GM19467 (cell line): ENCODE results near the gene ATAD2B.
"Not testable (repeated sequence)": the region's sequence is repeated elsewhere in the genome, so short reads cannot be mapped to it uniquely, and the experiment has no call there.

ENCODE experiments used
- ATAC-seq: cut with Tn5 transposase; IDR thresholded peaks from one replicate; pipeline ENCODE4 v1.9.1; 2021; ENCODE audit warnings: mild to moderate bottlenecking, moderate library complexity; ENCODE audit not compliant: unreplicated experiment

ATAD2B gene

DNA sequence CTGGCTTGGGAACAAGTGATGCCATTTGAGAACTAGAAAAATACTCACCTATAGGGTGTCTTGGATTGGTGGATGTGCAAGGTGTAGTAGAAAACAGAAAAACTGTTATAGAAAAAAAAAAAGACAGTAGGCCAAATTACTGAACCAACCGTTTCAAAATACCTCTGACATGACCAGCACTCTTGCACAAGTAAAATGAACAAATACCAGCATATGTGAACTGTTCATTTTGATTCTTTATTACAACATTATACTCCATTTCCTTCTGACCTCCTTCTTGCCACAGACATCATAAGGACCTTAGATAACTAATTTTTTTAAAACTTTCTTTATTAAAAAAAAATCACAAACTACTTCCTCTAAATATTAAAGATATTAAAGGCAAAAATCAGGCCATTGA, 125.5 kb downstream of the ATAD2B start:
- ATAC-seq: no peak

DNA sequence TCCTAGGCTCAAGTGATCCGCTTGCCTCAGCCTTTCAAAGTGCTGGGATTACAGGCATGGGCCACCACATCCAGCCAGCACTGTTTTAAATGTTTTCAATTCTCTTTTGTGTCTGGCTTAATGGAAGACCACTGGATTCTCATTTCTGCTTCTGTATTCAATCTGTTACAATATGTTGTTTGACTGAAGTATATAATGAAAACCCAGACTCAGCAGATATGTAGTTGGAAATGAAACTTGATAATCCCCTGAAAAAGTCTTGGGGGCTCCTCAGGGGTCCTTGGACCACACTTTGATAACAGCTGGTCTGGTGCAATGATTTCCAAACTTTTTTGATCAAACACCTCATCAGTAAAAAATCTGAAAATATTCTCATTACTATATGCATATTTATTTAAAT, 132.7 kb downstream of the ATAD2B start:
- ATAC-seq: no peak

DNA sequence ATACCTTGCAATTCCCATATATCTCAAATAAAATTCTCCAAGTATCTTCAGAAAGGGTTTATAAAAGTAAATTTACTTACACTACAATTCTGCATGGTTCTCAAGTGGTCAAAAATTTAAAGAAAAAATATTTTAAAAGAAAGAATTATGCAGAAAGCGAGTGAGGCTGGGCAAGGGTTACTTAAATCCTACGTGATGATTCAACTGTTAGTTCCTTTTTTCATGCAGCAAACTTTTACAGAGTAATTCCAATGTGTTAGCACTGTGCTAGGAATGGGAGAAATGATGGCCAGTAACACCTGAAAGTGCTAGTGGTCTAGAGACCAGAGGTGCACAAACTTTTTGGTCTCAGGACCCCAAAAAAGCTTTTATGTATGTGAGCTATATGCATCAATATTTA, 133.4 kb downstream of the ATAD2B start:
- no peak for ATAC-seq

DNA sequence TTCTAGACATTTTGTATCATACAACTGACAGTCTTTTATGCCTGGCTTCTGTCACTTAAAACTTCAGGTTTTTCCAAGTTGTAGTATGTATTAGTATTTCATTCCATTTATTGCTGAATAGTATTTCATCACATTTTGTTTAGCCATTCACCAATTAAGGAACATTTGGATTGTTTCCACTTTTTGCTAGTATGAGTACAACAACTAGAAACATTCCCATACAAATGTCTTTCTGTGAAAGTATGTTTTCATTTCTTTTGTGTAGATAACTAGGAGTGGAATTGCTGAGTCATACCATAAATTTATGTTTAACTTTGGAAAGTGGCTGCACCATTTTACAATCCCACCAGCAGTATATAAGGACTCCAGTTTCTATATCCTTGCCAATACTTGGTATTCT, 135.9 kb downstream of the ATAD2B start:
- ATAC-seq: no peak

DNA sequence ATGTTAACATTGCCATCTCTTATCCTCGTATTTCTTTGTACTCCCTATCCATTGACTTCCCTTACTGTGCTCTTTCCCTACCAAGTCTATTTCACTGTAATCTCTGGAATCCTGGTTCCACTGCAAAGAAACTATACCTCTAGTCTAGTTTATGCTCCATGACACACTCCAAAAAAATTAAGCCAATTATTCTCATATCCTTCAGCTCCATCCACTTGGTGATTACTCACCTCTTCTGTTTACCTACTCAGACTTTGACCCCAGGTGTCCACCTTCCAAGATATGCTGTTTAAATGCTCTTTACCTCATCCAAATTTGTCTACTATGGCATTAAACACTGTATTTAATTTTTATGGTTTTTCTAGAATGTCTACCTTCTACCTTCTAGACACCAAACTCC, 137.9 kb downstream of the ATAD2B start:
- ATAC-seq: no peak

DNA sequence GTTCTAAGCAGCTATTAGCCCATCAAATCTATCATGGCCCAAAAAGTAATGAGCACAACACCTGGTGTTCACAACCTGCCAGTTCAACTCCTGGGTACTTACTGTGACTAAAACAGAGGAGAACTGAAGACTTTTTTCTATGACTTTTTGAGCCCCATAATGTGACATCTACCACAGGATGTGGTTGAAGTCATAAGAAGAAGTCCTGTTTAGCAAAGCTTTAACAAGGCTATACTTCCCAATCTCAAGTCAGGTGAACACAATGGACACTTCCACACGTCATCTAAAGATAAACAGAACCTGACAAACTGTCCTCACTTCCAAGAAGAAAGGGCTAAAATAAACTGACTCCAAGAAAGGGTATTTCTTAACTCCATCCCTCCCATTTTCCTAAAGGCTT, 138.8 kb downstream of the ATAD2B start:
- ATAC-seq: no peak

DNA sequence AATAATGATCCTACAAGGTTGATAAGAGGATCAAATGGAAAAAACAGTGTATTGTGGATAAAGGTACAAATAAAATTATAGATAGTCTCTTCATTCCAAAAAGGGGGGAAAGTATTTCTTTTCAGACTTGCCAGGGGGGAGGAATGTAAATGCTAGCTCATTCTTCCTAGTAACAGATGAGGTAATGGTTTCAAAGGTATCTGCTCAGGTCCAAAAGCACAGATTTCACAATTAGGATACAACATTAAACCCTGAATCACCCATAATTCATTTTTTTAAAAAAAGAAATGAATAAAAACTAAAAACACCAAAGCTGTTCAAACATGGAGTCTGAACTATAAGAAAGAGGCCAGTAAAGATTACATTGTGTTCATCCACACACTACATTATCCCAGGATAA, 142.0 kb downstream of the ATAD2B start:
- no peak for ATAC-seq

DNA sequence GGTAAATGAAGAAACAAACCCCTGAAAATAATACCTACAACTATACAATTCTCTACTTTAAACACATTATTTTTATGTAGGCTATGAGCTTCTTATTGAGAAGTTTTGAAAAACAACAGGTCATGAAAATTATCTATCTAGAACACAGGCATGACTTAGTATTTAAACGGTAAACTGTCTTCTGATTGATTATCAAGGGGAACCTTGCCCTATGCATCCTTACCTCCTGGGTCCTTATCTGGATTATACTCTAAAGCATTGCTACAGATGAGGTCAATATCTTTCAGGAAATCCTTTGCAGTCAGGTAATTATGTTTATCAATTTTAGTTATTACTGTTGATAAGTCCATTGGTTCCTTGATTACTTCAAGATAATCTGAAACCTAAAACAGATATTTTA, 144.3 kb downstream of the ATAD2B start:
- no peak for ATAC-seq

DNA sequence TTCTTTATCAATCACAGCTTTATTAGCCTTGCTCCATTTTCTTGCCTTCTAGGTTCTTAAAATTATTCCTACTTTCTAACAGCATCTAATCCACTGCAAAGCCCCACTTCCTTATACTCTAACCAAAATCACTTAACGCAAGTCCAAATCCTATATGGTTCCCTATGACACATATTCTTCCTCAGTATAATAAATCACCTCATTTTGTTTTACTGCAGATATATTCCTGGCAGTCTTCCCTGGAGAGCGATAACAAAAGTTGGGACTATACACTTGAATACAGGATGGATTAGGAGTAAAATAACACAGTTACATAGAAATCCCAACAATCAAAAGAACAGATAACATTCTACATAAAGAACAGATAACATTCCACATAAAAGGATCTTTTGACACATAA, 144.8 kb downstream of the ATAD2B start:
- ATAC-seq: no peak

DNA sequence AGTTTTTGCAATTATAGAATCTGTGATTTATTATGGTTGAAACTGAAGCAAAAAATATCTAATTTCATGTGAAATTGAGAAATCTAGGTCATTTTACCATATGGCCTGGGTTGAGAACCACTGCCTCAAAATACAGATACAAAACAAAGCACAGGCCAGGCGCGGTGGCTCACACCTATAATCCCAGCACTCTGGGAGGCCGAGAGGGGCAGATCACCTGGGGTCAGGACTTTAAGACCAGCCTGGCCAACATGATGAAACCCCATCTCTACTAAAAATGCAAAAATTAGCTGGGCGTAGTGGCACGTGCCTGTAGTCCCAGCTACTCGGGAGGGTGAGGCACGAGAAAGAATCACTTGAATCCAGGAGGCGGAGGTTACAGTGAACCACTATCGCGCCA, 146.5 kb downstream of the ATAD2B start:
- not testable (repeated sequence) for ATAC-seq

DNA sequence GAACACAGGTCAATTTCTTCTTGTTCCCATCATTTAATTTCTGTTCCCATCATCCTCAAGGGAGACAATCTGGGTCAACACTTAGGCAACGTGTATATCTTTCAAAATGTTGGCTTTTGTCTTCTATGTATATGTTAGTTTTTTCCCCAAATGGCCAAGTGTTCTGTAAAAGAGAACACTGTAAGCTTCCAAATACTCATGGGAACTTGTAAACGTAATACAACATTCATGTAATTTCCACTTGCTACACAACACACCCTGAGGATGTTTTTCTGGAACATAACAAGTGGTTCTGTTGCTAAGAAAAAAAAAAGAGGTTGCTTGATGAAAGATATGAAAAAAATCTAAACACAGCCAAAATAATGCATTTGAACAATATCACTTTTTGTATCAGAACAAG, 149.1 kb downstream of the ATAD2B start:
- ATAC-seq: no peak

DNA sequence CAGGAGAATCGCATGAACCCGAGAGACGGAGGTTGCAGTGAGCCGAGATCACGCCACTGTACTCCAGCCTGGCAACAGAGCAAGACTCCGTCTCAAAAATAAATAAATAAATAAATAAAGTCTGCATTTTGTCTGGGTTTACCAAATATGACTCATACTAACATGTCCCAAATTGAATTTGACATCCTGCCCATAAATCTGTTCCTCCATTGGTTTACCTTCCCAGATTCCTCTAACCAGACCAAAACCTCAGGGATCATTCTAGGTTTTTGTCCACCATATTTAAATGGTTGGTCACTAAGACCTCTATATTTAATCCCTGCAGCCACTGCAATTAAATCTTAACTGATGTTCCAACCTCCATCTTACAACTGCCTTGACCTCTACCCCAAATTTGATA, 150.9 kb downstream of the ATAD2B start:
- no peak for ATAC-seq

DNA sequence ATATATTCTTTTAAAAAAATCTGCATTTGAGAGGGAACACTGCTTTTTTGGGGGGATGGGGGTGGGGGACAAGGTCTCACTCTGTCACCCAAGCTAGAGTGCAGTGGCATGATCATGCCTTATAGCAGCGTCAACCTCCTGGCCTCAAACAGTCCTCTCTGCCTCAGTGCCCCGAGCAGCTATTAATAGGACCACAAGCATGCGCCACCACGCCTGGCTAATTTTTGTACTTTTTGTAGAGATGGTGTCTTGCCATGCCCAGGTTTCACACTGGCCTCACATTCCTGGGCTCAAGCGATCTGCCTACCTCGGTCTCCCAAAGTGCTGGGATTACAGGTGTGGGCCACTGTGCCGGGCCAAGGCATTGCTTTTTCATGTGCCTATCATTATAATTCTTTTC, 154.2 kb downstream of the ATAD2B start:
- no peak for ATAC-seq

DNA sequence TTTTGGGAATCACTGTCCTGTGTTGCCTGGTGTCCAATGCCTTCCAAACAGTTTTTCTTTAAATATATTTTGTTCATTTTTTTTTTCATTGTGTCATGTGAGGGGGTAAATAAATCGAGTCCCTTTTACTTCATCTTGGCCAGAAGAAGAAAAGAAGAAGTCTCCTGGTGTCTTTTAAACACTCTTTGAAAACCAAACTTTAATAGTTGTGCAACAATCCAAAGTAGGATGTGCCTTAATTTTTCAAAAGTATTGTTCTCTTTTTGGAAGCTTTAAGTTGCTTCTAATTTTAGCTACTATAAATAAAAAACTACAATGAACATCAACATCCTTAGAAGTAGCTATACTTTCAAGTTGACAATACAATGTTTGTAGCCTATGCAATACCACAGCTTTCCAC, 154.9 kb downstream of the ATAD2B start:
- no peak for ATAC-seq

DNA sequence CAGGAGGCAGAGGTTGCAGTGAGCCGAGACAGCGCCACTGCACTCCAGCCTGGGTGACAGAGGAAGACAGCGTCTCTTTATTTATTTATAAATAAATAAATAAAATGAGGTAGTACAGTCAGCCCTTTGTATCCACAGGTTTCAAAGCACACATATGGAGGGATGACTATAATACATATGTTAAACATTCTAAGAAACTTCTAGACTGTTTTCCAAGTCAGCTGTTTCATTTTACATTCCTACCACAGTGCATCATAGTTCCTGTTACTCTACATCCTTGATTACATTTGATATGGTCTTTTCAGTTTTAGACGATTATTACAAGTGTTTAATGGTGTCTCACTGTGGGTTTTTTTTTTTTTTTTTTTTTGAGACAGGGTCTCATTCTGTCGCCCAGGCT, 157.6 kb downstream of the ATAD2B start:
- no peak for ATAC-seq

DNA sequence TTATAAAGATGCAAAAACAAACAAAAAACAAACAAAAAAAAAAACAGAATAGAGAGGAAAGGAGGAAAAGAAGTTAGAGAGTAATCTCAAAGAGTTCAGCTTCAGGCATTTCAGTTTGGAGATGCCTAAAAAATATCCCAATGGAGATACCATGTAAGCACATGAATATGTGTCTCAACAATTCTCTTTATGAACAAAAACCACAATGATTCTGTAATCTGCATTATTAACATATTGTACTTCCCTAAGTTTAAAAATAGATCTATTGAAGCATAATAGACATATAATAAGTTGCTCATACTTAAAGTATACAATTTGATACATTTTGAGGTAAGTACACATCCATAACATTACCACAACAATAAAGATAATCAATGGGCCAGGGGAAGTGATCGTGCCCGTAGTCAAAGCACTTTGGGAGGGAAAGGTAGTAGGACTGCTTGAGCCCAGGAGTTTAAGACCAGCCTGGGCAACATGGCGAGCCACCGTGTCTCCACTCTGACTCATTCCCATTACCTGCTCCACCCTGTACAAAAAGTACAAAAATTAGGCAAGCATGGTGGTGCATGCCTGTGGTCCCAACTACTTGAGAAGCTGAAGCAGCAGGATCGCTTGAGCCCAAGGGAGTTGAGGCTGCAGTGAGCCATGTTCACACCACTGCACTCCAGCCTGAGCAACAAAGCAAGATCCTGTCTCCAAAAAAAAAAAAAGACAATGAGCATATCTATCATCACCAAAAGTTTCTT, 158.9 kb downstream of the ATAD2B start:
- no peak for ATAC-seq

DNA sequence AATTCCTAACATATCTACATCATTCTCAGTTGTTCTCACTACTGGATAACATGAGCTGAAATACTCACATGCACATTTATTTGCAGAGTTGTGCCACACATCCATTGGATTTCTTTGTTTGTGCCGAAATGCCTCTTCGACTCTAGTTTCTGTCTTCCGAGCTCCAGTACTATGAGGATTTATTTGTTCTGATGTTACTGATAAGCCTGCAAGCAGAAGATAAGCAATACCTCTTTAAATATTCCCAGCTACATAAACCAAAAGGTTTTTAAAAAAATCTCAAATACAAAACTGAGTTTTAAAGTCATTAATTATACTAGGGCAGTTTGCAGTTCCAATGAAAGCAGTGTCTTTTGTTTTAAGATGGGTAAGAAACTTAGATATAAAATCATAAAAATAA, 164.8 kb downstream of the ATAD2B start:
- no peak for ATAC-seq

DNA sequence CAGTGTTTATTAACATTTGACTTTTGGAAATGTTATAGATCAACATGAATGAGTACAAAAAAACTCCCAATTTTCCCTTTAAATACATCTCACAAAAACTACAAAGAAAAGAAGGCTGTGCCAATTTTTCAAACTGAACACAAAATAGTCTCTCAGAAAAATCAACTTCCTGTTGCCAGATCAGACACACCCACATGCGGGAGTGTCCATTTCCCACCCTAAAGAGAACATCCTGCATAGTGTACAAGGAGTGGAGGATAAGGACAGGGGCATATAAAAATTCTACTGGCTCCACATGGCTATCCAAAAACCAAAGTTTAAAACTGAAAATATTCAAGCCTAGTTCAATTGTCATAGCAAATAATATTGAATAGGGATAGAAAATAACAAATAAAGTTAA, 165.3 kb downstream of the ATAD2B start:
- ATAC-seq: no peak

DNA sequence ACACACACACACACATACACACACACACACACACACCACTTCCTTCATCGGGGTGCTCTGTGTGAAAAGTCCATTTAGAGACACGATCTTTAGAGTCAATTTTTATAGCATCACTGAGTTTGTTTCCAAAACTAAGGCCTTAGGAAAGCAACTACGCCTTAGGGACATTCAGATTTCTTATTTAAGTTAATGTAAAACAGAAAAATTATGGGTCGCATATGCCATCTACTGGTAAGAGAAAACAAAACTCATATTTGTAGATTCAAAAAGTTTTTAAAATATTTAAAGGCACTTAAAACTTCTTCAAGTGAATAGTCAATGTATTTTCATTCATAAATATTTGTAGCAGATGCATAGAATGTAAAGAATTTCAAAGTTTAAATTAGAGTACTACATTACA, 166.2 kb downstream of the ATAD2B start:
- ATAC-seq: no peak

DNA sequence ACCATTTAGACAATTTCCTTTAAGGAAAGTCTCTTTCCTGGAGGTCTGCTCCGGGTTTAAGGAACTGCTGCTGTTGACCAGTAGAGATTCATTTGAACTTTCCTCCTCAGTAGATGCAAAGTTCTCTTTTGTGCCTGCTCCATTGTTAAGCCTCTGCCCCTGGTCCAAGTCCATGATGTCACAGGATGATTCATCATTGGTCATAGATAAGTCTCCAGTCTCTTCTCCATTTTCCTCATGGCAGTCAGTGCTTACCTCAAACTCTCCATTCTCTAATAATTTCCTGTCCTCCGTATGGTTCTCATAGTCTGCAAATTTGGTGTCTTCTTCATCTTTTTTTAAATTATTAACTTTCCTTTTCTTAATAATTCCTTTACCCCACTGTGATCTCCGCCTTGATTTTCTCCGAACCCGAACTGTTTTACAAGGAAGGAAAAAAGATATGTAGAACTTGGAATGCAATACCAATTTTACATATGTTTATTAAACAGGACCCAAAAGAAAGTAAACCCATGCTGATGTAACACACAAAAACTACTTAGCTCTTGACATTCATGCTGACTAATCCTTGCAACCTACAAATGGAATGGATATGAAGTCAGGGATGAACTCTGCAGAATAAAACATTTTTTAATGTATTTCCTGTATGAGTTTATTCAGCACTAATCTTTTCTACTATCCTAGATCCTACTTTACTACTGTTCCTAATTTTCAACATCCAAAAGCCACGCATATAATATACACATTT, 169.1 kb downstream of the ATAD2B start:
- ATAC-seq: no peak

DNA sequence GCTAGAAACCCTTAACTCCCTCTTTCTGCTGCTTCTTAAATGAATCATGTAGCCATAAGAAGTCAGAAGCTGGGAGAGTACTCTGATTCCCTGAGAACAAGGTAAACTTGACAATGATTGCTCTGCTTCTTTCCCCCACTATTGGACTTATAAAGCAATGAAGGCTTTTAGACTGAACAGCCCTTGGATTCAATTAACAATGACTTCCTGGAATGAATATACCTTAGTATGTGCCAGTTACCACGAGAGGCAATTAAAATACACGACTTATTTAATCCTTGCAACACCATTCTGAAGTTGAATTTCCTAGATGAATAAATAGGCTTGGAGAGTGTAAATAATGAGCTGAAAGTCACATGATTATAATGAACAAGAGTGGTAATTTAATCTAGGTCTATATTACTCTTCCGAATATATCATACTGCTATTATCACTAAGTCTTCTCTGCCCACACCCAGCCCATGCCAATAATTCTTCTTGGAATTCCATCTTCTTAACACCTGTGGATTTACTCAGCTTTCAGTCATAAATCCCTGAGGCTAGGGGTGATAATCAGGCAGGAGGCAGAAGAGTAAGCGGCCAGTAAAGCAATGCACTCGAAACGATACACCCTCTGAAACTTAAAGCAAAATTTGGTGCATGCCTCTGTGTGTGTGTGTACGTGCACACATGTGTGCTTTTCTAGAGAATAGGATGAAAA, 170.2 kb downstream of the ATAD2B start:
- no peak for ATAC-seq

DNA sequence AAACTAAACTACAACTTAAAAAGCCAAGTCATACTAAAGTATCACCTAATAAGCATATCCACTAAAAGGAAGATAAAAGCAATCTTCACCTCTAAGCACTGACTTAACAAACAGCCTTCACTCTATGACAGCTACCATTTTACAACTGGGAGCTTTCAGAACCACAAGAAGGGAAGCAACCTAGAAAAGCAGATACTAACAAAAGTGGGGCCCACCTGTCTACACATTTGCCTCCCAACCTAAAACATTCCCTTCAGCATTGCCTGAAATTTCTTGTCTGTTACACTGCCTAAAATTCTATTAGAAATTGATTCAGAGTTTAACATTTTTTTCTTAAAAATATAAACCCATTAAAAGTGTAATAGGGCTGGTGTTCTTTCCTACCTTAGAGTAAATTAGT, 172.0 kb downstream of the ATAD2B start:
- ATAC-seq: no peak
